DOHH2 (cell line): ENCODE measurements around the gene INHA.

Experiments
- H3F3A ChIP-seq: fragments of 200-600 bp; sonication (generic), shearing (Covaris generic); 2 replicates; pipeline ENCODE4 v1.6.0; 2016; ENCODE audit warnings: antibody characterized with exemption, mild to moderate bottlenecking; ENCODE audit not compliant: control insufficient read depth, insufficient read depth
- H3K27ac ChIP-seq: fragments of 200-600 bp; sonication (generic); 2 replicates; pipeline ENCODE4 v1.5.1; 2014; ENCODE audit warnings: low read depth, mild to moderate bottlenecking, low read length, moderate library complexity
- H3K27me3 ChIP-seq: fragments of 200-600 bp; sonication (generic); 2 replicates; pipeline ENCODE4 v1.6.1; 2014; ENCODE audit warnings: mild to moderate bottlenecking, low read length, mixed read lengths; ENCODE audit not compliant: control insufficient read depth
- H3K36me3 ChIP-seq: fragments of 200-600 bp; sonication (generic); 2 replicates; pipeline ENCODE4 v1.6.1; 2014; ENCODE audit warnings: mild to moderate bottlenecking, low read length, moderate library complexity, mixed read lengths; ENCODE audit not compliant: control insufficient read depth
- H3K4me1 ChIP-seq: fragments of 200-600 bp; sonication (generic); 2 replicates; pipeline ENCODE4 v1.6.1; 2014; ENCODE audit warnings: mild to moderate bottlenecking, low read length, mixed read lengths; ENCODE audit not compliant: control insufficient read depth
- H3K4me2 ChIP-seq: fragments of 200-600 bp; sonication (generic); 2 replicates; pipeline ENCODE4 v1.6.0; 2014; ENCODE audit warnings: mild to moderate bottlenecking, low read length, moderate library complexity
- H3K4me3 ChIP-seq: fragments of 200-600 bp; sonication (generic); 2 replicates; pipeline ENCODE4 v1.5.1; 2014; ENCODE audit warnings: mild to moderate bottlenecking, low read length, mixed read lengths
- H3K79me2 ChIP-seq: fragments of 200-600 bp; sonication (generic); 2 replicates; pipeline ENCODE4 v1.6.1; 2014; ENCODE audit warnings: mild to moderate bottlenecking, low read length, mixed read lengths; ENCODE audit not compliant: control insufficient read depth
- H3K9me2 ChIP-seq: fragments of 200-600 bp; sonication (generic); replicated peaks from 2 replicates; pipeline ENCODE4 v1.6.1; 2014; ENCODE audit warnings: mild to moderate bottlenecking, low read length, mixed read lengths; ENCODE audit not compliant: control insufficient read depth
- H3K9me3 ChIP-seq: fragments of 200-600 bp; sonication (generic); 2 replicates; pipeline ENCODE4 v1.6.1; 2014; ENCODE audit warnings: antibody characterized with exemption, low read length, mixed read lengths; ENCODE audit not compliant: control insufficient read depth, insufficient read depth
- H4K20me1 ChIP-seq: fragments of 200-600 bp; sonication (generic); 2 replicates; pipeline ENCODE4 v1.6.0; 2014; ENCODE audit warnings: low read depth, mild to moderate bottlenecking, antibody characterized with exemption, low read length, moderate library complexity; ENCODE audit not compliant: control insufficient read depth, insufficient read depth
- CTCF ChIP-seq: fragments of 200-600 bp; sonication (generic); IDR thresholded peaks from one replicate; pipeline ENCODE4 v1.5.1; 2014; ENCODE audit warnings: antibody characterized with exemption, mild to moderate bottlenecking, low read depth, low read length; ENCODE audit not compliant: poor library complexity, severe bottlenecking
- EZH2phosphoT487 ChIP-seq: fragments of 200-600 bp; sonication (generic); IDR thresholded peaks from 2 replicates; pipeline ENCODE4 v1.6.1; 2017; ENCODE audit warnings: borderline replicate concordance, mild to moderate bottlenecking, antibody characterized with exemption, low read length, moderate library complexity, mixed read lengths

Gene INHA

GRCh38 chr2:219525533-219526232 lies 46.4 kb upstream of the INHA start:
- H3K27ac ChIP-seq = no peak overlapping the region
- TF ChIP-seq EZH2phosphoT487 (no peak), CTCF (no peak)
- H3K4me1 ChIP-seq = no peaks in the 10 kb centered on the region
- H3K79me2 ChIP-seq = no peaks in the 10 kb centered on the region
- H3K4me3 ChIP-seq = no peak overlapping the region
- no peak overlapping the region for H3K4me2 ChIP-seq
- H3F3A ChIP-seq = no peaks in the 10 kb centered on the region
- no peaks in the 10 kb centered on the region for H3K9me2 ChIP-seq
- H4K20me1 ChIP-seq = 0 out of 2 replicates have a peak, but pooled peaks cover 4% of the 10 kb centered on the region
- H3K27me3 ChIP-seq = peaks cover 88% of the 10 kb centered on the region
- no peaks in the 10 kb centered on the region for H3K36me3 ChIP-seq
- no peaks in the 10 kb centered on the region for H3K9me3 ChIP-seq

GRCh38 chr2:219526320-219527075 lies 45.6 kb upstream of the INHA start:
- H3F3A ChIP-seq = no peaks in the 10 kb centered on the region
- H4K20me1 ChIP-seq = 0 out of 2 replicates have a peak, but pooled peaks cover 4% of the 10 kb centered on the region
- H3K4me3 ChIP-seq = no peak overlapping the region
- TF ChIP-seq EZH2phosphoT487 = no peak
- no peak for TF ChIP-seq CTCF
- H3K4me1 ChIP-seq = no peaks in the 10 kb centered on the region
- no peaks in the 10 kb centered on the region for H3K9me3 ChIP-seq
- no peaks in the 10 kb centered on the region for H3K79me2 ChIP-seq
- no peaks in the 10 kb centered on the region for H3K36me3 ChIP-seq
- peaks cover 85% of the 10 kb centered on the region for H3K27me3 ChIP-seq
- H3K9me2 ChIP-seq = no peaks in the 10 kb centered on the region
- no peak overlapping the region for H3K27ac ChIP-seq
- H3K4me2 ChIP-seq = no peak overlapping the region

- no peaks in the 10 kb centered on the region for H3K9me3 ChIP-seq
- H3K27ac ChIP-seq = no peak overlapping the region
- H3K4me3 ChIP-seq = no peak overlapping the region
- TF ChIP-seq EZH2phosphoT487 (no peak), CTCF (no peak)
- peaks cover 82% of the 10 kb centered on the region for H3K27me3 ChIP-seq
- no peak overlapping the region for H3K4me2 ChIP-seq
- H4K20me1 ChIP-seq = 0 out of 2 replicates have a peak, but pooled peaks cover 4% of the 10 kb centered on the region
- no peaks in the 10 kb centered on the region for H3K9me2 ChIP-seq
- no peaks in the 10 kb centered on the region for H3F3A ChIP-seq
- no peaks in the 10 kb centered on the region for H3K36me3 ChIP-seq
- no peaks in the 10 kb centered on the region for H3K4me1 ChIP-seq
- no peaks in the 10 kb centered on the region for H3K79me2 ChIP-seq
Observed at GRCh38 chr2:219527076-219527394, 45.1 kb upstream of the INHA start.
